ENCODE measurements around the gene TMEM263. TPM values are rescaled to one million over a fixed set of nuclear protein-coding genes. Genes with fewer than 3 reads are reported as not detected.
A peak's percentile ranks its signal among the peaks of the same experiment; 100 is the strongest.

Gene TMEM263
- total RNA-seq, 6 experiments from 2014 or later, result 23.9 to 40.9 (median 38.1) TPM

DNA sequence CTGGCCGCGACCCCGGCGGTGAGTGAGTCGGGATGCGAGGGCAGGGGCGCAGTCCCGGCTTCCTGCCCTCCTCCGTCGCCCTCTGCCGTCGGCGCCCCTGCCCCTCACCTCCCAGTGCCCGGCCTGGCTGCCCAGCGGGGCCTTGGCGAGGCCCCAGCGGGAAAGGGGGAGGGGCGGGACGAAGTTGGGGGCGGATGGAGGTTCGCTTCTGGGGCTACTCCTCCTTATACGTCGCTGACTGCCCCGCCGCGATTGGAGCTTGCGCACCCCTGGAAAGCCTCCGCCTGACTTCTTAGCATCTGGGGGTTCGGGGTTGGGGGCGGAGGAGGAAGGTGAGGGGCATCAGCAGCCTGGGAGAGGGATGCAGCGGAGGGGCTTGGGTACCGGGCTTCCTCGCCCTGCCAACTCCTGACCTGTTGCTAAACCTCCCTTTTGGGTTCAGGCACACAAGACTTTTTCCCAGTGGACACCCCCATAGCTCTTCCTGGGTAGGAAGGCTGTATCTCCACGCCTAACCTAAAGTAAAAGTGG is 406 bp downstream of the TMEM263 start:
- Histone ChIP-seq H3K4me3 (peak overlapping the region; percentile 68 to 92 (median 86)), H3K27ac (peak overlapping the region; percentile 92), H3K9me3 (no peaks in the 10 kb centered on the region), H3K4me1 (peaks cover 0 to 19% (median 0%) of the 10 kb centered on the region in 4 donors), H3K36me3 (no peaks in the 10 kb centered on the region), H3K27me3 (no peaks in the 10 kb centered on the region)
- ATAC-seq (peak; percentile 52 to 61 (median 56)), DNase-seq (peak; percentile 71 to 79 (median 74))
- intact Hi-C loops (cut with DNase I), result no loop called here
- TF ChIP-seq, protein P1, sequence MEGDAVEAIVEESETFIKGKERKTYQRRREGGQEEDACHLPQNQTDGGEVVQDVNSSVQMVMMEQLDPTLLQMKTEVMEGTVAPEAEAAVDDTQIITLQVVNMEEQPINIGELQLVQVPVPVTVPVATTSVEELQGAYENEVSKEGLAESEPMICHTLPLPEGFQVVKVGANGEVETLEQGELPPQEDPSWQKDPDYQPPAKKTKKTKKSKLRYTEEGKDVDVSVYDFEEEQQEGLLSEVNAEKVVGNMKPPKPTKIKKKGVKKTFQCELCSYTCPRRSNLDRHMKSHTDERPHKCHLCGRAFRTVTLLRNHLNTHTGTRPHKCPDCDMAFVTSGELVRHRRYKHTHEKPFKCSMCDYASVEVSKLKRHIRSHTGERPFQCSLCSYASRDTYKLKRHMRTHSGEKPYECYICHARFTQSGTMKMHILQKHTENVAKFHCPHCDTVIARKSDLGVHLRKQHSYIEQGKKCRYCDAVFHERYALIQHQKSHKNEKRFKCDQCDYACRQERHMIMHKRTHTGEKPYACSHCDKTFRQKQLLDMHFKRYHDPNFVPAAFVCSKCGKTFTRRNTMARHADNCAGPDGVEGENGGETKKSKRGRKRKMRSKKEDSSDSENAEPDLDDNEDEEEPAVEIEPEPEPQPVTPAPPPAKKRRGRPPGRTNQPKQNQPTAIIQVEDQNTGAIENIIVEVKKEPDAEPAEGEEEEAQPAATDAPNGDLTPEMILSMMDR (IDR thresholded peaks at IDR 0.05), result peak in 1 of 4 donors; percentile 23
- TF ChIP-seq POLR2A (IDR thresholded peaks at IDR 0.05), result peak; percentile 9
- 2% methylated on average over 14 of the region's 34 CpGs for WGBS (ENCODE audit: insufficient coverage, low coverage, low lambda C conversion rate, missing lambda C conversion rate)

DNA sequence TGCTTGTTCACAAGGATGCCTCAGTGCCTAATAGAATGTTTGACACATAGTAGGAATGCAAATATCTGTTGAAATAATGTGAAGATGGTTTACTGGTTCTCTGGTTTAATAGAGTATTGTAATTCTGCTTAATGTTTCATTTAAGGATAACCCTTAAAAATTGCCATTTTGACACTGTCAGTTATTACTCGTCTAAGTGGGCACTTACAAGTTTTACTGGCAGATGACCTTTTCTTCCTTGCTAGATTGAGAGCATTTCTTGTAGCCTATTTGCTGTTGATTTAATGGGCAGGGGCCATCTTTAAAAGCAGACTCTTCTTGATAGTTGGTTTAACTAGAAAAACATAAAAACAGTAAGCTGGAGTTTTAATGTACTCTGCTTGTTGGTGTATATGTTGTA is 1.9 kb downstream of the TMEM263 start:
- peak overlapping the region; percentile 68 to 92 (median 86) for H3K4me3 ChIP-seq
- WGBS (ENCODE audit: insufficient coverage, low coverage, low lambda C conversion rate, missing lambda C conversion rate), result 16% methylated on average over 1 of the region's 1 CpG
- TF ChIP-seq POLR2A (IDR thresholded peaks at IDR 0.05), result no peak
- TF ChIP-seq, protein P1 (IDR thresholded peaks at IDR 0.05), result no peak
- H3K36me3 ChIP-seq, result no peaks in the 10 kb centered on the region
- peaks cover 0 to 19% (median 0%) of the 10 kb centered on the region in 4 donors for H3K4me1 ChIP-seq
- intact Hi-C loops (cut with DNase I), result no loop called here
- no peaks in the 10 kb centered on the region for H3K9me3 ChIP-seq
- no peak overlapping the region for H3K27ac ChIP-seq
- ATAC-seq (no peak), DNase-seq (no peak)
- H3K27me3 ChIP-seq, result no peaks in the 10 kb centered on the region

DNA sequence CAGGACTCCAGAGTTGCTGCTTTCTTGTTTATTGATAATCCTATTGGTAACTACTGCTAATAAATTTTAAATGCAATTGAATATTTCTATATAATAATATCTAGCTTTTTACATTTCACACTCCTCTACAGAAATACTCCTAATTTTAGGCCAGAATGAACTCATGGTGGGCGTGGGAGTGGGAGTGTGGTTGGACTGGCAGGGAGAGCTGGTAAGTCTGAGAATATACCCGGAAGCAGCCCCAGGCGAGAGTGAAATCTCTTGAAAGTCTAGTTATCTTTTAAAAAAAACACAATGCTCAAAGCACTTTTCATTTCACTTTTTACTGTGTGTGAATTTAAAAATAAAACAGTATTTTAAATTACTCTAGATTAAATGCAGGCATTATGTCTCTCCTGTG is 4.7 kb downstream of the TMEM263 start:
- DNase-seq, result no peak
- no peak overlapping the region for H3K4me3 ChIP-seq
- peaks cover 0 to 19% (median 0%) of the 10 kb centered on the region in 4 donors for H3K4me1 ChIP-seq
- no peak for ATAC-seq
- H3K36me3 ChIP-seq, result no peaks in the 10 kb centered on the region
- no peaks in the 10 kb centered on the region for H3K27me3 ChIP-seq
- no peak for TF ChIP-seq POLR2A (IDR thresholded peaks at IDR 0.05)
- TF ChIP-seq, protein P1 (IDR thresholded peaks at IDR 0.05), result no peak
- intact Hi-C loops (cut with DNase I), result no loop called here
- 74% methylated on average over 3 of the region's 3 CpGs for WGBS (ENCODE audit: insufficient coverage, low coverage, low lambda C conversion rate, missing lambda C conversion rate)
- H3K9me3 ChIP-seq, result no peaks in the 10 kb centered on the region
- H3K27ac ChIP-seq, result no peak overlapping the region

DNA sequence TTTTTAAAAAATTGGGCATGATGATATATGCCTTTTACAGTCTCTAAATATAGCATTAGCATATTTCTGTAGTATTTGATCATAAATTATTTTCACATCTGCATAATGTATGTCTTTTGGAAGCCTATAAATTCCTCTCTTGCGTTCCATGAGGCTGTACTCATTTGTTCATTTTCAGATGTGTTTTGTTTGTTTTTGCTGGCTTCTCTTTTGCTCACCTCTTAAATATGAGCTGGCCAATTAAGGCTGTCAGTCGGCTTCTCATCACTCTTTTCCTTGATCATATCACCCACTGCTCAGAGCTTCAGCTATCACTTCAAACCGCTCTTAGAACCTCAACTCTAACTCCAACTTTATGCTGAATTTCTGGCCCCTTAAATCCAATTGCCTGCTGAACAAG is 6.6 kb downstream of the TMEM263 start:
- intact Hi-C loops (cut with DNase I), result no loop called here
- DNase-seq (no peak), ATAC-seq (no peak)
- peaks cover 0 to 26% (median 0%) of the 10 kb centered on the region in 4 donors for H3K4me1 ChIP-seq
- no peak overlapping the region for H3K27ac ChIP-seq
- no peaks in the 10 kb centered on the region for H3K9me3 ChIP-seq
- H3K27me3 ChIP-seq, result no peaks in the 10 kb centered on the region
- WGBS (ENCODE audit: insufficient coverage, low coverage, low lambda C conversion rate, missing lambda C conversion rate), result 94% methylated on average over 3 of the region's 3 CpGs
- TF ChIP-seq, protein P1 (IDR thresholded peaks at IDR 0.05), result no peak
- TF ChIP-seq POLR2A (IDR thresholded peaks at IDR 0.05), result no peak
- H3K36me3 ChIP-seq, result peaks cover 0 to 5% (median 2%) of the 10 kb centered on the region in 4 donors
- no peak overlapping the region for H3K4me3 ChIP-seq

All from right lobe of liver (tissue), 6 donors.